Bone marrow (tissue), 2 donors: ENCODE results near the gene TNFSF10.
"Not testable (repeated sequence)": the region's sequence is repeated elsewhere in the genome, so short reads cannot be mapped to it uniquely, and the experiment has no call there.

Experiments
- DNase-seq, 2 donors: peaks; one replicate each; lab custom pipeline; 2025; lab: John Stamatoyannopoulos, UW

Gene TNFSF10

GRCh38 chr3:172543884-172544283 lies 20.7 kb upstream of the TNFSF10 start:
- DNase-seq = no peak

GRCh38 chr3:172543419-172543818 lies 20.2 kb upstream of the TNFSF10 start:
- no peak for DNase-seq

- no peak for DNase-seq
These were observed 19.8 kb upstream of the TNFSF10 start for GRCh38 chr3:172542999-172543398.

DNA sequence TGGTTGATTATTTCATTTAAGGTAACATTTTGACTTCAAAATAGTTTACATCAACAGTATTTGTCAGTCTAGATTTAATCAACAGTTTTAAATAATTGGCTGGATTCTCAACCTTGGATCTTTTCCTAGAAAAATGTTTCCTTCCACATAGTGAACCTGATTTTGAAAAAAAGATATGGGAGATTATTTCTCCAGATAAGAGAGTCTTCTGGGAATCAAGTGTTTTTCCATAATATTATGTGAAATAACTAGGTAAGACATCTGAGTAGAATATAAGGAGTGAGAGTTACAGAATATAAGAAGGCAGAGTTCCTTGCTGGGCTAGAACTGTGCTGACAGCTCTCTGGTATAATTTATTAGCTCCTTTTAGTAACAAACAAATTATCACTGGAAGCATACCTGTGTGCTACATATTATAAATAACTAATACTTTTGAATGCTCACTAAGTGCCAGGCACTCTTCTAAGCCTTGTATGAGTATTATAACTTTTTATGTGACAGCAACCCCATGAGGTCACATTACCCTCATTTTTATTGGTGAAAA lies 18.8 kb upstream of the TNFSF10 start:
- no peak for DNase-seq

DNA sequence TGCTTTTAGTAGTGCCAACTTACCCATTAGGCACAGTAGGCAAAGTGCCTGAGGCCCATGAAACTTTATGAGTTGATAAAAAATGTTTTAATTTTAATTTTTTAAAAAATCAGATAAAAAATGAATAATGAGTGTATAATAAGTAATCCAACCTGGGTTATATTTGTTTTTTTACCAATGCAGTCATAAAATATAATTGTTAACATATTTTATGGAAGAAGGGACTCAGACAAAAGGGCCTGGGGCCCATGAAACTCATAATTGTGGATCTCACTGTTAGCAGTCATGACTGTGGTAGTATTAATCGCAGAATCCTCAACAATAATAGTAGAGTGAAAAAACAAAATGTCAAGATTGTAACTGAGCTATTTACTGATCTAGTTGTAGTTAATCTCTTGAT lies 16.8 kb upstream of the TNFSF10 start:
- no peak for DNase-seq

- no peak for DNase-seq
These were observed 16.0 kb upstream of the TNFSF10 start for GRCh38 chr3:172539273-172539672.

GRCh38 chr3:172538368-172539151 lies 15.3 kb upstream of the TNFSF10 start:
- DNase-seq = no peak

- no peak for DNase-seq
These were observed 14.4 kb upstream of the TNFSF10 start for GRCh38 chr3:172537507-172538158.

DNA sequence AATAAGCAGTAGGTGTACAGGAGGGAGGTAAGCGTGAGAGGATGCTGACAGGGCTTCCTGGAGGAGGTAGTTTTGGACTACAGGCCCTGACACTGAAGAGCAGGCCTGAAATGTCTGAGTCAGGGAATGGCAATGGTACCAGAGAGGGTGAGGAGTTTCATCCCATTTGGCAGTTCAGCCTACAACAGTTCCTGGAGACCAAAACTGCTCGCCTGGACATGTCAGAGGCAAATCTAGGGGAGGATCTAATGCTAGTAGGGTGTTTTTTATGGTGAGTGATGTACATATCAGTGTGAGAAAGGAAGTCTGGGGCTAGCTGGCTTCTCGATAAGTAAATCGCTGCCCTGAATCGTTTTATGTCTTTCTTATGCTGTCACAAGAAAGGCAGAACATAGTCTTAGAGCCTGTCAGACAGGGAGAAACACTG lies 13.8 kb upstream of the TNFSF10 start:
- peak in 1 of 2 donors; percentile 50 for DNase-seq

GRCh38 chr3:172536505-172536904 lies 13.3 kb upstream of the TNFSF10 start:
- DNase-seq = no peak

DNA sequence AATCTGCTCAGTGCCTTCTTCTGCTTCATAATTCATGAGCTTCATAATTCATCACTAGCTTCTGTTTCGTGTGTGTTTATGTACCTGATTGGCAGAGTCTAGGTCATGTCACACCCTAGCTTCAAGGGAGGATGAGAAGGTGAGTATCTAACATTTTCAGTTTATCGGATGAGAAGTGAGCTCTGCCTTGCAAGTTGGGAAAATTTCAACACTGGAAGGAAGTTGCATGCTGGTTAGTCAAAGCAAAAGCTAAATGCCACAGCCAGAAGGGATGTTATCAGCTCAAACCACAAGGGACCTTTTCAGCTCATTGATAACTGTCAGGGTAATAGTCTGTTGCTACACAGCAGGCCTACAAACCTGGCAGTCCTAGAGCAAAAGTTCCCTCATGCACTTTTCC lies 7.3 kb upstream of the TNFSF10 start:
- no peak for DNase-seq

DNA sequence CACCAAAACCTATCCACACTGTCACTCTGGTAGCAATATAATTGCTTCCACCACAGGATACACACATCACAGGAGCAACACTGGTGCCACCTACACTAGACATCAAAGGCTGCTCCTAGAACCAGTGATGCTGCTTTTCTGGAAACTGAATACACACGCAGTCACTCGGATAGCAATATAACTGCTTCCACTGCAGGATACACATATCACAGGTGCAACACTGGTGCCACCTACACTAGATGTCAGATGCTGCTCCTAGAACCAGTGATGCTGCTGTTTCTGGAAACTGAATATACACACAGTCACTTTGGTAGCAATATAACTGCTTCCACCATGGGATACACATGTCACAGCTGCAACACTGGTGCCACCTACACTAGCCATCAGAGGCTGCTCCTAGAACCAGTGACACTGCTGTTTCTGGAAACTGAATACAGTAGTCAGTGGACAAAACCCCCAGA lies 6.9 kb upstream of the TNFSF10 start:
- DNase-seq = no peak

DNA sequence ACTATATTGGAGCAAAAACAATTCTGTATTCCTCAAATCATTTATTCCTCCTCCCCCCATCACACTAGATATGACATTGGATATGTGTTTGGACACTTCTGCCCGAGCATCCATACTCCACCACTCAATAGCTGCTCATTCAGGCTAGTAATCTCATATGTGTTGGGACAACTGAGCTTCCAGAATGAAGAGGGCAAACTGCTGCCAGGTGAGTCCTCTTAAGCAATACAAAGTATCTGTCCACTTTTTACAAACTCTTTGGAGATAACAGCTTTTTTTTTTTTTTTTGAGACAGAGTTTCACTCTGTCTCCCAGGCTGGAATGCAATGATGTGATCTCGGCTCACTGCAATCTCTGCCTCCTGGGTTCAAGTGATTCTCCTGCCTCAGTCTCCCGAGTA lies 5.4 kb upstream of the TNFSF10 start:
- DNase-seq = no peak

DNA sequence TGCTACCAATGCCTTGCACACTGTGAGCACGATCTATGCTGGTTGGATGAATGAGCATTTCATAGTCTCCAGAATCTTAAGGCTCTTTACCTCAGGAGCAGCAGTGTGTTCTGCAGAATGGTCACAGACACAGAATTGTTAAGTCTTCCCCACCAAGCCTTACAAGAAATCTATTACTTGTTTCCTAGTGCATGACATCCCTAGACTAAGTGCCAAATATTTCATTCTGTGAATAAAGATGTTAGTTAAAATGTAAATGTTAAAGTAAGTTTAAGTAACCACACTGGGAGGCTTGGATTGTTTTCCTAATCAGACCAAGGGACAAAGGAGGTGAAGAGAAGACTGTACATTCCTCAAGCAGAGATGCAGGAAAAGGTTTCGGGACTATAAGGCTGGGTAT lies 4.1 kb upstream of the TNFSF10 start:
- DNase-seq = no peak

DNA sequence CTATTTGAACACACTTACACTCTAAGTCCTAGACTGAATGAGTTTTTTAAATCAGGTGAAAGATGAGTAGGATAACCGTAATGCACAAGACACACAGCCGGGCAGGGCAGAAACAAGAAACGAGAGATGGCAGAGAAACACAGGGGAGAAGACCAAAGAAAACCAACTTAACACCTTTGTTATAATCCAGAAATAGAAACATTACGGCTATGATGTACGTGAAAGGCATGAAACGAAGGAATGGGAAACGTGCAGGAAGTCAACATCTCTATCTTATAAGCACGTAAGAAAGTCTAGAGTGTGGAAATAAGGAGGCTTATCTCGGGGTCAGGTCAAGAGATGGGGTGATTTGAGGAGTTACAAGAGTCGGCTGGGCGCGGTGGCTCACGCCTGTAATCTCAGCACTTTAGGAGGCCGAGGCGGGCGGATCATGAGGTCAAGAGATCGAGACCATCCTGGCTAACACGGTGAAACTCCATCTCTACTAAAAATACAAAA lies 1.9 kb upstream of the TNFSF10 start:
- DNase-seq = no peak

GRCh38 chr3:172524611-172525010 lies 1.4 kb upstream of the TNFSF10 start:
- DNase-seq = no peak

DNA sequence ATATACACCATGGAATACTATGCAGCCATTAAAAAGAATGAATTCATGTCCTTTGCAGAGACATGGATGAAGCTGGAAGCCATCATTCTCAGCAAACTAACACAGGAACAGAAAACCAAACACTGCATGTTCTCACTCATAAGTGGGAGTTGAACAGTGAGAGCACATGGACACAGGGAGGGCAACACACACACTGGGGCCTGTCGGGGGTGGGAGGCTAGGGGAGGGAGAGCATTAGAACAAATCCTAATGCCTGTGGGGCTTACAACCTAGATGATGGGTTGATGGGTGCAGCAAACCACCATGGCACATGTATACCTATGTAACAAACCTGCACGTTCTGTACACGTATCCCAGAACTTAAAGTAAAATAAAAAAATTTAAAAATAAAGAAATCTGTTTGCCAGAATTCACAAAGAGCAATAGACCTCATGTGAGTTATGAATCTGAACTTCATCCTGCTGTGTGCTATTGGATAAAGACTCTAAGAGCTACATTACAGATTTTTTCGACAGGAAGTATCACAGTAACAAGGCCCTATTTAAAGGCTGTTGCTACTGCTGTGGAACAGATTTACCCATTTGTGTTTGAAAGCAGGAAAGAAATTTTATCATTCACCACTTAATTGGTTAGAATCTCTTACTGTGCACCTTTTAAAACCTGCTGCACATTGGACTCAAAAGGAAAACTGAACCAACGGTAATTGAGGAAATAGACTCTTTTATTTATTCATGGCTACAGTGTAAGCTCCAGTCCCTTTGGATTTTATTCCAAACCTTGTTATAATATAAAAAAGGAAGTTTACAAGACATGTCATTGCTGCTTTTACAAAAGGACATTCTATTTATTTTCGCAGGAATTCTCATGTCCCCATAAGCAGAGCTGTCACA lies 1.1 kb downstream of the TNFSF10 start:
- not testable (repeated sequence) for DNase-seq

GRCh38 chr3:172520301-172520831 lies 2.9 kb downstream of the TNFSF10 start:
- no peak for DNase-seq

GRCh38 chr3:172519740-172520139 lies 3.5 kb downstream of the TNFSF10 start:
- no peak for DNase-seq

GRCh38 chr3:172518929-172519640 lies 4.1 kb downstream of the TNFSF10 start:
- DNase-seq = no peak

DNA sequence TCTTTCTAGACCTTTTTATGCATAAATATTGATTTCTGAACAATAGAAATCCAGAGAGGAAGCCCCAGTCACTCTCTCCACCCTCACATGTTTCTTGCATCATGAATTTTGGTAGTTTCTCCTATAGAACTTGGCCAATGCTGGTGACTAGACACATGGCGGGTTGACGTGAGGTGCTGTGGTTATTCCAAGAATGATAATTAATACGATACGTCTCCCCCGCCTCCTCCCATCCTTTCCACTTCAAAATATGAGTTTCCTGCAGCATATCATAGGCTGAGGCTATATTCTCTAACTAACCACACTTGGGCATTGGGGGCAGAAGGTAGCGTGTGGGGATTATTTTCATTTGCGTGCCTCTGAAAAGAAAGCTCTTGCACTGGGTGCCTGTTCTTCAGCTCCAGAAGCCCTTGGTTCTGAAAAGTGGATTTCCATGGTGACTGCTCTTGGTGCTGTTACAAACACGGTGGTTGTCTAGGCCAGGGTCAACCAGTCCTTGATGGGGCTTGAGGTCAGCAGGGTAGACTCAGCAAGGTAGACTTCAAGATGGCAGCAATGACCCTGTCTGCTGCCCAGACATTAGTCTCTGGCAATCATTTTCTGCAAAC lies 5.3 kb downstream of the TNFSF10 start:
- DNase-seq = no peak
